Transverse colon (tissue), 4 donors: ENCODE measurements around the gene MGAT2. TPM values are rescaled to one million over a fixed set of nuclear protein-coding genes. Genes with fewer than 3 reads are reported as not detected.
"Not testable (repeated sequence)": the region's sequence is repeated elsewhere in the genome, so short reads cannot be mapped to it uniquely, and the experiment has no call there.

Source experiments
- DNase-seq: peaks from one replicate; pipeline ENCODE4 v3.0.0-alpha.2; 2019
- H3K27ac ChIP-seq, 4 donors: fragments of 200-600 bp; sonication (generic); 2 replicates each; pipeline ENCODE4 v1.5.1; 2016 to 2018; ENCODE audit warnings: inconsistent platforms in 4 of 4
- H3K27me3 ChIP-seq: fragments of 200-600 bp; sonication (generic); 2 replicates; pipeline ENCODE4 v1.5.1; 2017; ENCODE audit warnings: inconsistent platforms
- H3K36me3 ChIP-seq, 4 donors: fragments of 200-600 bp; sonication (generic); 2 replicates each; pipeline ENCODE4 v1.5.1; 2017 to 2019; ENCODE audit warnings: inconsistent platforms in 4 of 4
- H3K4me1 ChIP-seq, 4 donors: fragments of 200-600 bp; sonication (generic); 2 replicates each; pipeline ENCODE4 v1.5.1; 2017 to 2020; ENCODE audit warnings: inconsistent platforms in 4 of 4
- H3K4me3 ChIP-seq, 4 donors: fragments of 200-600 bp; sonication (generic); 1 replicate in 1 of 4; 2 replicates in 3 of 4; pipeline versions ENCODE4 v1.5.1 to v1.6.1; 2017 to 2019; ENCODE audit warnings: inconsistent platforms in 4 of 4
- H3K9me3 ChIP-seq, 2 donors: fragments of 200-600 bp; sonication (generic); 2 replicates each; pipeline ENCODE4 v1.5.1; 2017 to 2019; ENCODE audit warnings: inconsistent platforms in 2 of 2
- CTCF ChIP-seq, 5 experiments: fragments of 200-600 bp in 3 of 5; fragments of 450-650 bp in 2 of 5; sonication (generic) in 3 of 5; IDR thresholded peaks; 1 replicate in 2 of 5; 2 replicates in 3 of 5; pipeline ENCODE4 v1.5.1; 2016 to 2017; ENCODE audit warnings: antibody characterized with exemption in 5 of 5, inconsistent platforms in 3 of 5, mild to moderate bottlenecking in 2 of 5, moderate library complexity in 1 of 5
- EP300 ChIP-seq: sonication (generic); formaldehyde crosslinking; IDR thresholded peaks from one replicate; pipeline ENCODE4 v1.6.1; 2017; ENCODE audit warnings: antibody characterized with exemption, low read depth
- POLR2A ChIP-seq: fragments of 450-650 bp; IDR thresholded peaks from one replicate; pipeline ENCODE4 v1.6.1; 2016; ENCODE audit warnings: antibody characterized with exemption, mild to moderate bottlenecking, moderate library complexity
- POLR2AphosphoS5 ChIP-seq, 3 donors: sonication (generic); formaldehyde crosslinking; IDR thresholded peaks; one replicate each; pipeline ENCODE4 v1.6.1; 2016; ENCODE audit warnings: antibody characterized with exemption in 3 of 3
- WGBS, 2 donors: methylation state at CpG; one replicate each; pipeline ENCODE4 v1.1.5; 2018; ENCODE audit warnings: low coverage in 1 of 2; 5-methylcytosine and 5-hydroxymethylcytosine counted together
- in situ Hi-C, 4 donors: fragments of 200-750 bp; cut with MboI; loops; one replicate each; pipeline versions ENCODE4 v1.15.0 to v1.15.1; 2017; ENCODE audit warnings: low sequenced_read_pairs in 3 of 4, low pct_ligation_motif_present in 1 of 4, low pct_unique_long_range_greater_than_20kb in 1 of 4
- intact Hi-C: fragments of 100-400 bp; cut with DNase I; formaldehyde crosslinking; loops from one replicate; pipeline ENCODE4 v1.15.1; 2023; ENCODE audit warnings: low total_unique reads
- total RNA-seq, 4 donors: library from RNA; depleted of rRNA; stranded (reverse); fragments of >200 nt; gene quantifications; one replicate each; pipeline ENCODE4 v1.1.0, GENCODE V29; 2016

The MGAT2 gene
- total RNA-seq, 4 donors from 2014 or later, result 24.3 to 62.3 (median 49.2) TPM

GRCh38 chr14:49581209-49582112, 39.1 kb upstream of the MGAT2 start:
- in situ Hi-C loops (no loop called here), intact Hi-C loops (no loop called here)
- no peak for DNase-seq
- Histone ChIP-seq H3K4me3 (no peak overlapping the region), H3K27me3 (no peaks in the 10 kb centered on the region), H3K36me3 (peaks cover 0 to 14% (median 4%) of the 10 kb centered on the region in 4 donors), H3K27ac (no peak overlapping the region), H3K4me1 (peaks cover 7 to 27% (median 23%) of the 10 kb centered on the region in 4 donors), H3K9me3 (no peaks in the 10 kb centered on the region)
- 73 to 76% methylated on average over 8 to 9 of the region's 9 CpGs for WGBS, 2 donors
- TF ChIP-seq CTCF (IDR thresholded peaks at IDR 0.05), result no peak
- TF ChIP-seq POLR2AphosphoS5 (IDR thresholded peaks at IDR 0.05), result no peak
- no peak for TF ChIP-seq POLR2A
- TF ChIP-seq EP300, result no peak

GRCh38 chr14:49582113-49582977, 38.3 kb upstream of the MGAT2 start:
- 85 to 95% methylated on average over 4 of the region's 4 CpGs for WGBS, 2 donors
- H3K27ac ChIP-seq, result no peak overlapping the region
- H3K9me3 ChIP-seq, result no peaks in the 10 kb centered on the region
- intact Hi-C loops (no loop called here), in situ Hi-C loops (no loop called here)
- peaks cover 7 to 27% (median 23%) of the 10 kb centered on the region in 4 donors for H3K4me1 ChIP-seq
- H3K36me3 ChIP-seq, result peaks cover 0 to 5% (median 3%) of the 10 kb centered on the region in 4 donors
- no peak overlapping the region for H3K4me3 ChIP-seq
- DNase-seq, result no peak
- H3K27me3 ChIP-seq, result no peaks in the 10 kb centered on the region
- TF ChIP-seq CTCF (IDR thresholded peaks at IDR 0.05), result no peak
- TF ChIP-seq POLR2AphosphoS5 (IDR thresholded peaks at IDR 0.05), result no peak
- TF ChIP-seq POLR2A, result no peak

- no peaks in the 10 kb centered on the region for H3K27me3 ChIP-seq
- in situ Hi-C loops, result no loop called here
- DNase-seq, result no peak
- H3K4me1 ChIP-seq, result peaks cover 7 to 27% (median 23%) of the 10 kb centered on the region in 4 donors
- H3K27ac ChIP-seq, result no peak overlapping the region
- WGBS, 2 donors, result 39 to 62% methylated on average over 4 to 6 of the region's 6 CpGs
- TF ChIP-seq POLR2AphosphoS5 (IDR thresholded peaks at IDR 0.05), result no peak
- TF ChIP-seq POLR2A, result no peak
- no peak for TF ChIP-seq EP300
- TF ChIP-seq CTCF (IDR thresholded peaks at IDR 0.05), result no peak
- peaks cover 0 to 5% (median 0%) of the 10 kb centered on the region in 4 donors for H3K36me3 ChIP-seq
- intact Hi-C loops, result no loop called here
- H3K4me3 ChIP-seq, result peak overlapping the region in 1 of 4 donors; percentile 96
- no peaks in the 10 kb centered on the region for H3K9me3 ChIP-seq
These were observed 37.0 kb upstream of the MGAT2 start for GRCh38 chr14:49583629-49584028.

- TF ChIP-seq POLR2AphosphoS5 (IDR thresholded peaks at IDR 0.05), result no peak
- TF ChIP-seq CTCF (IDR thresholded peaks at IDR 0.05), result no peak
- no peak for TF ChIP-seq EP300
- TF ChIP-seq POLR2A, result no peak
- intact Hi-C loops (no loop called here), in situ Hi-C loops (no loop called here)
- DNase-seq, result no peak
- 76% methylated on average over 11 of the region's 11 CpGs; no CpG with 5 or more reads in 1 of the 2 donors for WGBS, 2 donors
- Histone ChIP-seq H3K36me3 (peaks cover 0 to 5% (median 0%) of the 10 kb centered on the region in 4 donors), H3K27ac (peak overlapping the region in 1 of 4 donors; percentile 93), H3K4me1 (peaks cover 7 to 27% (median 23%) of the 10 kb centered on the region in 4 donors), H3K9me3 (no peaks in the 10 kb centered on the region), H3K27me3 (no peaks in the 10 kb centered on the region), H3K4me3 (peak overlapping the region in 2 of 4 donors; percentile 68 to 96)
These were observed 36.5 kb upstream of the MGAT2 start for GRCh38 chr14:49584058-49584457.

GRCh38 chr14:49584981-49585640, 35.5 kb upstream of the MGAT2 start:
- Histone ChIP-seq H3K27ac (peak overlapping the region; percentile 93 to 97 (median 96)), H3K4me3 (peak overlapping the region; percentile 68 to 96 (median 80)), H3K4me1 (peaks cover 7 to 27% (median 23%) of the 10 kb centered on the region in 4 donors)
- intact Hi-C loops, H3K27me3 ChIP-seq, in situ Hi-C loops, H3K9me3 ChIP-seq, H3K36me3 ChIP-seq: not testable (repeated sequence)
- 0 to 9% methylated on average over 11 to 32 of the region's 32 CpGs for WGBS, 2 donors
- DNase-seq, result peak; percentile 27
